ENCODE results near the gene NR1H4.

GRCh38 chr12:100533376-100533775 lies 59.7 kb downstream of the NR1H4 start:
- TF ChIP-seq CTCF (IDR thresholded peaks at IDR 0.05 in 8 of 11, conservative IDR thresholded peaks at IDR 0.05 in 3 of 11) = no peak
- TF ChIP-seq POLR2A (IDR thresholded peaks at IDR 0.05) = no peak
- TF ChIP-seq POLR2AphosphoS5 (IDR thresholded peaks at IDR 0.05) = no peak

All from spleen (tissue), 7 donors.